WTC11 (cell line): Measurements from ENCODE around the gene DHRSX.

ENCODE experiments used
- EMX1 ChIP-seq: fragments of 250-450 bp; sonication (Bioruptor Pico); IDR thresholded peaks from 2 replicates; pipeline ENCODE4 v1.8.0; 2021; ENCODE audit warnings: mild to moderate bottlenecking
- ESRRA ChIP-seq: sonication (generic); formaldehyde crosslinking; IDR thresholded peaks from 2 replicates; pipeline ENCODE4 v1.8.1; 2022; ENCODE audit warnings: mild to moderate bottlenecking, missing genetic modification reagents, borderline replicate concordance
- MAX ChIP-seq: sonication (generic); formaldehyde crosslinking; IDR thresholded peaks from 2 replicates; pipeline ENCODE4 v1.8.0; 2022; ENCODE audit warnings: mild to moderate bottlenecking, missing genetic modification reagents
- NFYB ChIP-seq: sonication (generic); formaldehyde crosslinking; conservative IDR thresholded peaks from 2 replicates; pipeline ENCODE4 v1.8.0; 2022; ENCODE audit warnings: low read depth, missing genetic modification reagents
- NR3C1 ChIP-seq: sonication (generic); formaldehyde crosslinking; conservative IDR thresholded peaks from 2 replicates; pipeline ENCODE4 v1.8.1; 2023; ENCODE audit warnings: low read depth, mild to moderate bottlenecking, missing genetic modification reagents
- TP53 ChIP-seq: sonication (generic); formaldehyde crosslinking; IDR thresholded peaks from 2 replicates; pipeline ENCODE4 v1.8.1; 2023; ENCODE audit warnings: mild to moderate bottlenecking, missing genetic modification reagents
- ZBTB21 ChIP-seq: sonication (generic); formaldehyde crosslinking; IDR thresholded peaks from 2 replicates; pipeline ENCODE4 v1.8.1; 2023; ENCODE audit warnings: mild to moderate bottlenecking, missing genetic modification reagents, borderline replicate concordance
- TF ChIP-seq, protein P1 (sequence below): fragments of 200-600 bp; IDR thresholded peaks from 2 replicates; pipeline ENCODE4 v1.8.0; 2022; ENCODE audit warnings: antibody characterized with exemption
- TF ChIP-seq, protein P2 (sequence below): sonication (generic); formaldehyde crosslinking; IDR thresholded peaks from 2 replicates; pipeline ENCODE4 v1.8.1; 2023; ENCODE audit warnings: mild to moderate bottlenecking, missing genetic modification reagents, moderate library complexity
- TF ChIP-seq, protein P3 (sequence below): sonication (generic); formaldehyde crosslinking; IDR thresholded peaks from 2 replicates; pipeline ENCODE4 v1.8.1; 2022; ENCODE audit warnings: mild to moderate bottlenecking, moderate library complexity, missing genetic modification reagents

DNA sequence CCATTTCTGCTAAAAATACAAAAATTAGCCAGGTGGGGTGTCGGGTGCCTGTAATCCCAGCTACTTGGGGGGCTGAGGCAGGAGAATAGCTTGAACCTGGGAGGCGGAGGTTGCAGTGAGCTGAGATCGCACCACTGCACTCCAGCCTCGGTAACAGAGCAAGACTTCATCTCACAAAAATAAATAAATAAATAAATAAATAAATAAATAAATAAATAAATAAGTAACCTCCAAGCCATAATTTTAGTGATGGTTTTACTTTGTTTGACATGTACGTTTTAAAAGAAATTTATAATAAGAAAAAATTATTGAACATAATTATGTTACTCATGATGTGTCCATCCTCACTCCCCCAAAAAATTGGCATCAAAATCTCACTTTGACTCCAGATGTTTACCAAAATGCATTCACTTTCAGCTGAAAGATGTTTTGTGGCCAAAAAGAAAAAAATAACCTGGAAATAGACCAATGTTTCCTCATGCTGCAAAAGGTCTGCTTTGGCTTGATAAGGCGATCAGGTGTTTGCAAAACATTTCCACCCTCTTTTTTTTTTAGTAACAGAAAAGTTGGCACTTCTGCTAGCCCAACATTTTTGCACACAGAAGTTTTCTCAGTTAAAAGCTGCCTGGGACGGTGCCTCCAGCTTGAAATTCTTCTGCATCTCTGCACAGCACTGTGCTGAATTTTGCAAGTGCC, 42.2 kb upstream of the DHRSX start:
- TF ChIP-seq, protein P1, sequence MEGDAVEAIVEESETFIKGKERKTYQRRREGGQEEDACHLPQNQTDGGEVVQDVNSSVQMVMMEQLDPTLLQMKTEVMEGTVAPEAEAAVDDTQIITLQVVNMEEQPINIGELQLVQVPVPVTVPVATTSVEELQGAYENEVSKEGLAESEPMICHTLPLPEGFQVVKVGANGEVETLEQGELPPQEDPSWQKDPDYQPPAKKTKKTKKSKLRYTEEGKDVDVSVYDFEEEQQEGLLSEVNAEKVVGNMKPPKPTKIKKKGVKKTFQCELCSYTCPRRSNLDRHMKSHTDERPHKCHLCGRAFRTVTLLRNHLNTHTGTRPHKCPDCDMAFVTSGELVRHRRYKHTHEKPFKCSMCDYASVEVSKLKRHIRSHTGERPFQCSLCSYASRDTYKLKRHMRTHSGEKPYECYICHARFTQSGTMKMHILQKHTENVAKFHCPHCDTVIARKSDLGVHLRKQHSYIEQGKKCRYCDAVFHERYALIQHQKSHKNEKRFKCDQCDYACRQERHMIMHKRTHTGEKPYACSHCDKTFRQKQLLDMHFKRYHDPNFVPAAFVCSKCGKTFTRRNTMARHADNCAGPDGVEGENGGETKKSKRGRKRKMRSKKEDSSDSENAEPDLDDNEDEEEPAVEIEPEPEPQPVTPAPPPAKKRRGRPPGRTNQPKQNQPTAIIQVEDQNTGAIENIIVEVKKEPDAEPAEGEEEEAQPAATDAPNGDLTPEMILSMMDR: no peak
- no peak for TF ChIP-seq EMX1 (CRISPR knock-in tag)
- no peak for TF ChIP-seq TP53
- TF ChIP-seq, protein P2, sequence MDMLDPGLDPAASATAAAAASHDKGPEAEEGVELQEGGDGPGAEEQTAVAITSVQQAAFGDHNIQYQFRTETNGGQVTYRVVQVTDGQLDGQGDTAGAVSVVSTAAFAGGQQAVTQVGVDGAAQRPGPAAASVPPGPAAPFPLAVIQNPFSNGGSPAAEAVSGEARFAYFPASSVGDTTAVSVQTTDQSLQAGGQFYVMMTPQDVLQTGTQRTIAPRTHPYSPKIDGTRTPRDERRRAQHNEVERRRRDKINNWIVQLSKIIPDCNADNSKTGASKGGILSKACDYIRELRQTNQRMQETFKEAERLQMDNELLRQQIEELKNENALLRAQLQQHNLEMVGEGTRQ (CRISPR knock-in tag): no peak
- no peak for TF ChIP-seq MAX (CRISPR knock-in tag)
- no peak for TF ChIP-seq ZBTB21 (CRISPR knock-in tag)
- TF ChIP-seq ESRRA (CRISPR knock-in tag): no peak
- no peak for TF ChIP-seq NFYB (CRISPR knock-in tag)
- no peak for TF ChIP-seq NR3C1 (CRISPR knock-in tag)
- TF ChIP-seq, protein P3, sequence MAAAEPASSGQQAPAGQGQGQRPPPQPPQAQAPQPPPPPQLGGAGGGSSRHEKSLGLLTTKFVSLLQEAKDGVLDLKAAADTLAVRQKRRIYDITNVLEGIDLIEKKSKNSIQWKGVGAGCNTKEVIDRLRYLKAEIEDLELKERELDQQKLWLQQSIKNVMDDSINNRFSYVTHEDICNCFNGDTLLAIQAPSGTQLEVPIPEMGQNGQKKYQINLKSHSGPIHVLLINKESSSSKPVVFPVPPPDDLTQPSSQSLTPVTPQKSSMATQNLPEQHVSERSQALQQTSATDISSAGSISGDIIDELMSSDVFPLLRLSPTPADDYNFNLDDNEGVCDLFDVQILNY (CRISPR knock-in tag): no peak
